PC-9 (cell line): Measurements from ENCODE around the gene ZIC5. TPM values are rescaled to one million over a fixed set of nuclear protein-coding genes. Genes with fewer than 3 reads are reported as not detected.

Experiments used
- BruUV-seq: library from RNA; stranded (reverse); fragments of 400-500 nt; replicated peaks from 2 replicates; lab custom pipeline; 2021; lab: Mats Ljungman, UMichigan
- CTCF ChIA-PET: fragments of 300-600 bp; sonication (Branson Sonifier 250); formaldehyde crosslinking; loops from one replicate; lab custom pipeline; 2022; ENCODE audit warnings: antibody characterized with exemption; lab: Charles Lee
- POLR2A ChIA-PET: fragments of 300-600 bp; sonication (Branson Sonifier 250); formaldehyde crosslinking; loops from one replicate; lab custom pipeline; 2022; ENCODE audit warnings: antibody characterized with exemption; ENCODE audit not compliant: unreplicated experiment; lab: Charles Lee
- DNase-seq, 2 experiments: peaks; one replicate each; pipeline versions ENCODE4 v3.0.0 to v3.0.0-alpha.2; 2015 to 2022; ENCODE audit warnings: mixed read lengths in 1 of 2
- H2AFZ ChIP-seq: fragments of 200-600 bp; sonication (generic); 2 replicates; pipeline ENCODE4 v1.8.1; 2017; ENCODE audit warnings: antibody characterized with exemption
- H3F3A ChIP-seq: fragments of 200-600 bp; sonication (generic); 2 replicates; pipeline ENCODE4 v1.8.1; 2017; ENCODE audit warnings: antibody characterized with exemption, mild to moderate bottlenecking, low read depth; ENCODE audit not compliant: insufficient read depth
- H3K27ac ChIP-seq: fragments of 200-600 bp; sonication (generic); 2 replicates; pipeline ENCODE4 v1.6.1; 2016; ENCODE audit warnings: mixed run types
- H3K27me3 ChIP-seq: fragments of 200-600 bp; sonication (generic); 2 replicates; pipeline ENCODE4 v1.6.1; 2016; ENCODE audit warnings: low read depth, mixed run types; ENCODE audit not compliant: insufficient read depth
- H3K36me3 ChIP-seq: fragments of 200-600 bp; sonication (generic); 2 replicates; pipeline ENCODE4 v1.6.1; 2016; ENCODE audit warnings: low read depth, mixed run types
- H3K4me1 ChIP-seq: fragments of 200-600 bp; sonication (generic); replicated peaks from 2 replicates; pipeline ENCODE4 v1.6.1; 2016; ENCODE audit warnings: mixed run types; ENCODE audit not compliant: insufficient read depth
- H3K4me2 ChIP-seq: fragments of 200-600 bp; sonication (generic); 2 replicates; pipeline ENCODE4 v1.6.1; 2017; ENCODE audit warnings: mixed run types
- H3K4me3 ChIP-seq: fragments of 200-600 bp; sonication (generic); 2 replicates; pipeline ENCODE4 v1.6.1; 2016; ENCODE audit warnings: mixed run types
- H3K79me2 ChIP-seq: fragments of 200-600 bp; sonication (generic); 2 replicates; pipeline ENCODE4 v1.6.1; 2017; ENCODE audit warnings: low read depth, mixed run types
- H3K9me2 ChIP-seq: fragments of 200-600 bp; sonication (generic); 2 replicates; pipeline ENCODE4 v1.8.1; 2017; ENCODE audit warnings: mild to moderate bottlenecking; ENCODE audit not compliant: insufficient read depth
- H3K9me3 ChIP-seq: fragments of 200-600 bp; sonication (generic); 2 replicates; pipeline ENCODE4 v1.8.1; 2016; ENCODE audit warnings: low read depth; ENCODE audit not compliant: insufficient read depth
- H4K20me1 ChIP-seq: fragments of 200-600 bp; sonication (generic); 2 replicates; pipeline ENCODE4 v1.8.1; 2017; ENCODE audit not compliant: insufficient read depth
- EZH2 ChIP-seq: fragments of 200-600 bp; sonication (generic); IDR thresholded peaks from 2 replicates; pipeline ENCODE4 v1.8.0; 2017; ENCODE audit warnings: antibody characterized with exemption, low read depth
- intact Hi-C: fragments of 100-400 bp; cut with micrococcal nuclease; formaldehyde crosslinking; loops from one replicate; pipeline ENCODE4 v1.10.0; 2022; ENCODE audit not compliant: unreplicated experiment
- total RNA-seq: library from RNA; stranded (reverse); gene quantifications from 2 replicates; pipeline ENCODE4 v1.2.3, GENCODE V29; 2021
- TF ChIP-seq, protein P1 (sequence below): fragments of 200-600 bp; sonication (generic); conservative IDR thresholded peaks from 2 replicates; pipeline ENCODE4 v1.6.1; 2017; ENCODE audit warnings: mixed run types, antibody characterized with exemption, mild to moderate bottlenecking, moderate library complexity

Gene ZIC5
- total RNA-seq, 1 experiment from 2014 or later = 0.61 TPM

DNA sequence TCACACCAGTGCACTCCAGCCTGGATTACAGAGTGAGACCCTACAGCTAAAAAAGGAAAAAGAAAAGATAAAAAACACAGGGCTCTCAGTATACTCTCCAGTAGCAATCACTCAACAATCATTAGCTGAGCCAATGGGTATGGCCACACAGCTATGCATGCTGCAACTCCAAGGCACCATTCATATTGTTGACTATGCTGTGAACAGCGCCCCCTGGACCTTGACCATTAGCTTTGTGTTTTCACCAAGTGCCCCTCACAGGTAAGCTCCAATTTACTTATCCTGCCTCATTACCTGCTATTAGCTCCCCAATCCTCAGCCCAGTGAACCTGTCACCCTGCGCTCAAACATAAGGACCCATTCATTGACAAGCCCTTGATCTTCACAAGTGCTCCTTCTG, 35.8 kb downstream of the ZIC5 start:
- Histone ChIP-seq H4K20me1 (no peaks in the 10 kb centered on the region), H3K4me2 (no peak overlapping the region), H3K4me3 (no peak overlapping the region), H3K4me1 (no peaks in the 10 kb centered on the region), H3K9me2 (no peaks in the 10 kb centered on the region), H3K9me3 (no peaks in the 10 kb centered on the region), H3K27me3 (peaks cover 35% of the 10 kb centered on the region), H3K79me2 (no peaks in the 10 kb centered on the region), H2AFZ (no peak overlapping the region), H3K36me3 (no peaks in the 10 kb centered on the region), H3F3A (no peaks in the 10 kb centered on the region), H3K27ac (no peak overlapping the region)
- DNase-seq = no peak
- BruUV-seq = no TSS peak
- TF ChIP-seq, protein P1, sequence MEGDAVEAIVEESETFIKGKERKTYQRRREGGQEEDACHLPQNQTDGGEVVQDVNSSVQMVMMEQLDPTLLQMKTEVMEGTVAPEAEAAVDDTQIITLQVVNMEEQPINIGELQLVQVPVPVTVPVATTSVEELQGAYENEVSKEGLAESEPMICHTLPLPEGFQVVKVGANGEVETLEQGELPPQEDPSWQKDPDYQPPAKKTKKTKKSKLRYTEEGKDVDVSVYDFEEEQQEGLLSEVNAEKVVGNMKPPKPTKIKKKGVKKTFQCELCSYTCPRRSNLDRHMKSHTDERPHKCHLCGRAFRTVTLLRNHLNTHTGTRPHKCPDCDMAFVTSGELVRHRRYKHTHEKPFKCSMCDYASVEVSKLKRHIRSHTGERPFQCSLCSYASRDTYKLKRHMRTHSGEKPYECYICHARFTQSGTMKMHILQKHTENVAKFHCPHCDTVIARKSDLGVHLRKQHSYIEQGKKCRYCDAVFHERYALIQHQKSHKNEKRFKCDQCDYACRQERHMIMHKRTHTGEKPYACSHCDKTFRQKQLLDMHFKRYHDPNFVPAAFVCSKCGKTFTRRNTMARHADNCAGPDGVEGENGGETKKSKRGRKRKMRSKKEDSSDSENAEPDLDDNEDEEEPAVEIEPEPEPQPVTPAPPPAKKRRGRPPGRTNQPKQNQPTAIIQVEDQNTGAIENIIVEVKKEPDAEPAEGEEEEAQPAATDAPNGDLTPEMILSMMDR = no peak; the same call in 1 of the 2 replicates
- TF ChIP-seq EZH2 = no peak
- CTCF ChIA-PET = no interaction called here
- intact Hi-C loops = no loop called here
- POLR2A ChIA-PET = no interaction called here

DNA sequence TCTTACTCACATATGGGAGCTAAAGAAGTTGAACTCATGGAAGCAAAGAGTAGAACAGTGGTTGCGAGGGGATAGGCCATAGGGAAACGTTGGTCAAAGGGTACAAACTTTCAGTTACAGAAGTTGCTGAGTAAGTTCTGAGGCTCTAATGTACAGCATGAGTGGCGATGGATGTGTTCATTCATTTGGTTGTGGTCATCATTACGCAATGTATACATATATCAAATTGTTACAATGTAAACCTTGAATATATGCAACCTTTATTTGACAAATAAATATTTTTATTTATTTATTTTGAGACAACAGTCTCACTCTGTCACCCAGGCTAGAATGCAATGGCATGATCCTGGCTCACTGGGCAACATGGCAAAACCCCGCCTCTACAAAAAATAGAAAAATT, 38.7 kb downstream of the ZIC5 start:
- Histone ChIP-seq H3K4me3 (no peak overlapping the region), H3K9me3 (no peaks in the 10 kb centered on the region), H4K20me1 (no peaks in the 10 kb centered on the region), H3K4me1 (no peaks in the 10 kb centered on the region), H3K27ac (no peak overlapping the region), H3K79me2 (no peaks in the 10 kb centered on the region), H3F3A (no peaks in the 10 kb centered on the region), H3K36me3 (no peaks in the 10 kb centered on the region), H3K4me2 (no peak overlapping the region), H3K9me2 (no peaks in the 10 kb centered on the region), H2AFZ (no peak overlapping the region; the same call in 1 of the 2 replicates), H3K27me3 (peaks cover 21% of the 10 kb centered on the region)
- no TSS peak for BruUV-seq
- intact Hi-C loops = no loop called here
- TF ChIP-seq, protein P1 = no peak
- TF ChIP-seq EZH2 = no peak
- DNase-seq = no peak
- POLR2A ChIA-PET = no interaction called here
- CTCF ChIA-PET = no interaction called here

DNA sequence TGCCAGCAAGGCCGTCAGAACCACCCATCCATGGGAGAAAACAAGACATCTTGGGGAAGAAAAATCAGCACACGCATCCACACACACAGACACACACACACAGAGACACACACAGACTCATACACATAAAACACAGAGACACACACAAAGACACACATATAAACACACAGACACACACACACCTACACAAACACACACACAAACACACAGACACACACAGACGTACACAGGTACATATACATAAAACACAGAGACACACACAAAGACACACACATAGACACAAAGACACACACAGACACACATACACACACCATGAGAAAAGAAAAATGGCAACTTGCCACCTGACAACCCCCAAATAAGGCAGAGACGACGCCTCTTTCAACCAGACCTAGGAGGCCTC, 40.6 kb downstream of the ZIC5 start:
- Histone ChIP-seq H3K4me2 (no peak overlapping the region), H3K79me2 (no peaks in the 10 kb centered on the region), H3K27ac (no peak overlapping the region), H3K27me3 (peaks cover 9% of the 10 kb centered on the region), H4K20me1 (no peaks in the 10 kb centered on the region), H3K9me3 (no peaks in the 10 kb centered on the region), H3K9me2 (no peaks in the 10 kb centered on the region), H3K36me3 (no peaks in the 10 kb centered on the region), H3K4me3 (no peak overlapping the region), H3F3A (no peaks in the 10 kb centered on the region), H2AFZ (no peak overlapping the region), H3K4me1 (0 out of 2 replicates have a peak, but pooled peaks cover 8% of the 10 kb centered on the region)
- no TSS peak for BruUV-seq
- intact Hi-C loops = no loop called here
- CTCF ChIA-PET = no interaction called here
- DNase-seq = no peak
- TF ChIP-seq, protein P1 = no peak
- no peak for TF ChIP-seq EZH2
- POLR2A ChIA-PET = no interaction called here
